ENCODE measurements around the gene KDM5A. TPM values are rescaled to one million over a fixed set of nuclear protein-coding genes. Genes with fewer than 3 reads are reported as not detected.

The KDM5A gene
- total RNA-seq, 1 donor from 2014 or later, result 50.2 TPM

DNA sequence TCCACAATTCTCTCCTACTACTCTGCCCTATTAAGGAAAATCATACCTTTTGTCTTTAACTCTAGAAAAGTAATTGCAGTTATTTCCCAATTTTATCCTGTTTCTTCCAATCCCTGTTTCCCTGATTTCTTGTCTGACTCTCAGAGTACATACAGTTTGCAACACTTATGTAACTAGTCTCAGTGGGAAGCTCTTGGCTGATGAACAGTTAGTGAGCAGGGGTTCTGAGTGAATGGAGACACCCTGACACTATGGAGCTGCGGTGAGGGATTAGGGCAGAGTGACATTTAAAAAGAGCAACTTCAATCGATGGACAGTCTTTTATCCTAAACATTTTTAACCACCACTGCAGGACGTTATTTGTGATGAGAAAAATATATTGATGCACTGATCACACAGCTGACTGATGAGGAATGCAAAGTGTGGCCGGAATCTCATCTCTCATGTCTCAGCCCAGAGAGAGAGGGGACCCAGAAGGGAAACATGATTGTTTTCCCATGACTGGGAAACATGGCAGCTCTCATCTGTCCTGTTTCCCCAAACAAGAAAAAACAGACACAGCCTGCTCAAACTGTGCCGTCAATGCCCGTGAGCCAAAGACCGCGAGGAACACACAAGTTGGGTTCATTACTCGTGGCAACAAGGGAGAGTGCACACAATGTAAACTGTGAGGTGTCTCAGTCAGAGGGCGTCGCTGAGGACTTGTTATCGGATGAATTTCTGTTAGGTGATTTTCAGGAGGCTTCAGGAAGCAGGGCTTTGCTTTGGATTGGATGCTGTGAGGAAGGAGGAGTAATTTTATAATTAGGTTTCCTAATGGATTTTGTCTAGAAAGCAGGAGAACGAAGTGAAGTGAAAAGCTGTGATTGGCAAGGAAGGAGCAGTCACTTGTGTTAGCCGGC is 121.3 kb downstream of the KDM5A start:
- no peak overlapping the region for H3K27ac ChIP-seq

DNA sequence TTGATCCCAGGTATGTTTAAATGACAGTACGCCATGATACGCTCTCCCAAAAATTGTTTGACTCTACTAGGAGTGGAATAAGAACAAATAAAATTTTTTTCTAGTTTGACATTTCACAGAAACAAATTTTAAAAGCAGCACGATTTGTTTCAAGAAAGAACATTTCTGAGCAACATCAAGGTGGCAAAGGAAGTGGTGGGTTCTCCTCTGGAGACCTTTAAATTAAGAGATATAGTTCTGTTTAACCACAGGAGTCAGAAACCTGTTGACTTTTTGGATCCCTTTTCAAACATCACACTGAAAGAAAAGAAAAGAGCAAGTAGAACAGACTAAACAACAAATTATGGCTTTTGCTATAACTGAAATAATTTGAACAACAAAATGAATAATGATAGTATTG is 124.0 kb downstream of the KDM5A start:
- no peak overlapping the region for H3K4me2 ChIP-seq
- Mint-ChIP-seq H3K36me3 (no peaks in the 10 kb centered on the region), H3K4me3 (no peak overlapping the region), H3K27ac (no peak overlapping the region), H3K4me1 (peaks cover 21% of the 10 kb centered on the region), H3K9me3 (no peaks in the 10 kb centered on the region), H3K27me3 (ENCODE audit: insufficient read depth, low read depth) (no peaks in the 10 kb centered on the region)
- H3K27me3 ChIP-seq, result peaks cover 4% of the 10 kb centered on the region
- no peak overlapping the region for H3K27ac ChIP-seq
- no peak overlapping the region for H3K4me3 ChIP-seq
- no peaks in the 10 kb centered on the region for H3F3A ChIP-seq (ENCODE audit: low read depth)
- no peaks in the 10 kb centered on the region for H4K20me1 ChIP-seq (ENCODE audit: low read depth)
- no peak for TF ChIP-seq EZH2phosphoT487 (IDR thresholded peaks at IDR 0.05)
- no peak for TF ChIP-seq EZH2 (IDR thresholded peaks at IDR 0.05)
- TF ChIP-seq, protein P1, sequence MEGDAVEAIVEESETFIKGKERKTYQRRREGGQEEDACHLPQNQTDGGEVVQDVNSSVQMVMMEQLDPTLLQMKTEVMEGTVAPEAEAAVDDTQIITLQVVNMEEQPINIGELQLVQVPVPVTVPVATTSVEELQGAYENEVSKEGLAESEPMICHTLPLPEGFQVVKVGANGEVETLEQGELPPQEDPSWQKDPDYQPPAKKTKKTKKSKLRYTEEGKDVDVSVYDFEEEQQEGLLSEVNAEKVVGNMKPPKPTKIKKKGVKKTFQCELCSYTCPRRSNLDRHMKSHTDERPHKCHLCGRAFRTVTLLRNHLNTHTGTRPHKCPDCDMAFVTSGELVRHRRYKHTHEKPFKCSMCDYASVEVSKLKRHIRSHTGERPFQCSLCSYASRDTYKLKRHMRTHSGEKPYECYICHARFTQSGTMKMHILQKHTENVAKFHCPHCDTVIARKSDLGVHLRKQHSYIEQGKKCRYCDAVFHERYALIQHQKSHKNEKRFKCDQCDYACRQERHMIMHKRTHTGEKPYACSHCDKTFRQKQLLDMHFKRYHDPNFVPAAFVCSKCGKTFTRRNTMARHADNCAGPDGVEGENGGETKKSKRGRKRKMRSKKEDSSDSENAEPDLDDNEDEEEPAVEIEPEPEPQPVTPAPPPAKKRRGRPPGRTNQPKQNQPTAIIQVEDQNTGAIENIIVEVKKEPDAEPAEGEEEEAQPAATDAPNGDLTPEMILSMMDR (IDR thresholded peaks at IDR 0.05), result no peak
- no peak overlapping the region for H2AFZ ChIP-seq (replicated peaks)
- no peaks in the 10 kb centered on the region for H3K36me3 ChIP-seq
- no peaks in the 10 kb centered on the region for H3K9me3 ChIP-seq (ENCODE audit: low read depth)
- no peak overlapping the region for H3K9ac ChIP-seq
- no peak for DNase-seq (ENCODE audit: low spot score)
- peaks cover 16% of the 10 kb centered on the region for H3K4me1 ChIP-seq
- no peaks in the 10 kb centered on the region for H3K79me2 ChIP-seq (ENCODE audit: low read depth)

More for the DNA sequence above, 121.3 kb downstream of the KDM5A start:
- Mint-ChIP-seq H3K9me3 (no peaks in the 10 kb centered on the region), H3K4me1 (peaks cover 13% of the 10 kb centered on the region), H3K36me3 (no peaks in the 10 kb centered on the region), H3K27ac (no peak overlapping the region), H3K4me3 (no peak overlapping the region), H3K27me3 (ENCODE audit: insufficient read depth, low read depth) (no peaks in the 10 kb centered on the region)
- H3K9ac ChIP-seq, result no peak overlapping the region
- no peaks in the 10 kb centered on the region for H3K9me3 ChIP-seq (ENCODE audit: low read depth)
- H2AFZ ChIP-seq (replicated peaks), result no peak overlapping the region
- H3F3A ChIP-seq (ENCODE audit: low read depth), result no peaks in the 10 kb centered on the region
- no peaks in the 10 kb centered on the region for H3K27me3 ChIP-seq
- TF ChIP-seq EZH2 (IDR thresholded peaks at IDR 0.05) (no peak), EZH2phosphoT487 (IDR thresholded peaks at IDR 0.05) (no peak)
- TF ChIP-seq, protein P1 (IDR thresholded peaks at IDR 0.05), result no peak
- H3K4me1 ChIP-seq, result peaks cover 11% of the 10 kb centered on the region
- no peak overlapping the region for H3K4me3 ChIP-seq
- no peaks in the 10 kb centered on the region for H3K36me3 ChIP-seq
- H4K20me1 ChIP-seq (ENCODE audit: low read depth), result no peaks in the 10 kb centered on the region
- DNase-seq (ENCODE audit: low spot score), result peak; percentile 25
- H3K4me2 ChIP-seq, result peak overlapping the region; percentile 5
- H3K79me2 ChIP-seq (ENCODE audit: low read depth), result no peaks in the 10 kb centered on the region

DNA sequence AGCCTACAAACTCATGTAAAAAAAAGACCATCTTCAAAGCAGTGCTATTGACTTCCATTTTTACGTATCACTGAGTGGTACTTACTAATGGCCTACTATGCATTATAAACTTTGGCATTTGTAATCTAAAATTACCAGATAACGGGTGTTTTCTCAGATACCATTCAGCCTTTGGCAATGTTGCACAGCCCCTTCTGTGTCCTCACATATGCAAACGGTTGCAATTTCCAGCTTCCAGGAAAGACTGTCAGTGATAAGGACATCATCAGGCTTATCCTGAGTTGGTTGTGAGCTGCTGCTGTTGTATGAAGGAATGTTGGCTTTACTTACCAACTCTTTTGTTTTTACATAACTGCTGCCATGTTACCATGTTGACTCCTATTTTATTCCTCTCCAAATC is 124.9 kb downstream of the KDM5A start:
- Mint-ChIP-seq H3K9me3 (no peaks in the 10 kb centered on the region), H3K27ac (no peak overlapping the region), H3K27me3 (ENCODE audit: insufficient read depth, low read depth) (peaks cover 2% of the 10 kb centered on the region), H3K4me3 (no peak overlapping the region), H3K36me3 (no peaks in the 10 kb centered on the region), H3K4me1 (peaks cover 21% of the 10 kb centered on the region)
- Histone ChIP-seq H3K79me2 (ENCODE audit: low read depth) (no peaks in the 10 kb centered on the region), H3K27ac (no peak overlapping the region), H3K4me3 (no peak overlapping the region), H3K4me2 (no peak overlapping the region), H3K9ac (no peak overlapping the region), H3K27me3 (peaks cover 4% of the 10 kb centered on the region), H3K36me3 (no peaks in the 10 kb centered on the region), H3K9me3 (ENCODE audit: low read depth) (no peaks in the 10 kb centered on the region), H3K4me1 (peaks cover 16% of the 10 kb centered on the region), H4K20me1 (ENCODE audit: low read depth) (no peaks in the 10 kb centered on the region), H3F3A (ENCODE audit: low read depth) (no peaks in the 10 kb centered on the region), H2AFZ (replicated peaks) (no peak overlapping the region)
- no peak for TF ChIP-seq EZH2 (IDR thresholded peaks at IDR 0.05)
- TF ChIP-seq EZH2phosphoT487 (IDR thresholded peaks at IDR 0.05), result no peak
- TF ChIP-seq, protein P1 (IDR thresholded peaks at IDR 0.05), result no peak
- DNase-seq (ENCODE audit: low spot score), result no peak
